ENCODE results near the gene AIM2.
"Not testable (repeated sequence)": the region's sequence is repeated elsewhere in the genome, so short reads cannot be mapped to it uniquely, and the experiment has no call there.

Gene AIM2

GRCh38 chr1:159076438-159077119 is at the start of gene AIM2:
Gene AIM2 (minus strand): TSS chr1:159076766. CDS start chr1:159073499, 3,267 bp downstream.
- DNase-seq (ENCODE audit: low read depth) = no peak

GRCh38 chr1:159123587-159123986 is 47.0 kb upstream of the AIM2 start:
- DNase-seq (ENCODE audit: low read depth) = no peak

- peak; percentile 83 for DNase-seq (ENCODE audit: low read depth)
Observed at GRCh38 chr1:159122005-159122621, 45.5 kb upstream of the AIM2 start.

GRCh38 chr1:159121526-159121925 is 45.0 kb upstream of the AIM2 start:
- DNase-seq (ENCODE audit: low read depth) = no peak

DNA sequence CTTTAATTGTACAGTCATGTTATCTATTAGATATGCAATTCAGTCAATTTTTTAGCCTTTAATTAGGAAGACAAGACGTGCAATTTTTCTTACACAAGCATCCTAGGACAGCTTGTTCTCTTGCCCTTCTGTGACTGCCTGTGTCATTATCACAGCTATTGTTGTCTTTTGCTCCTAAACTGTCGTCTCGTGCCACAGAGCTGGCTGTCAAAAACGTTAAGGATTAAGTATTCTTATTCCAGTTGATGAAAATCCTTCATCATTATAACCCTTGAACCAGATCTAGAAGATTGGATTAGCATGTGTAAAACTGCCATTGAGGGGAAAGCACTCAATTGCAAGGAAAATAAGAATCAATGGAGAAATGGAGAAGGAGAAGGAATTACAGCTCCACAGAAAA is 43.8 kb upstream of the AIM2 start:
- no peak for DNase-seq (ENCODE audit: low read depth)

GRCh38 chr1:159113596-159114433 is 37.2 kb upstream of the AIM2 start:
- DNase-seq (ENCODE audit: low read depth) = no peak

DNA sequence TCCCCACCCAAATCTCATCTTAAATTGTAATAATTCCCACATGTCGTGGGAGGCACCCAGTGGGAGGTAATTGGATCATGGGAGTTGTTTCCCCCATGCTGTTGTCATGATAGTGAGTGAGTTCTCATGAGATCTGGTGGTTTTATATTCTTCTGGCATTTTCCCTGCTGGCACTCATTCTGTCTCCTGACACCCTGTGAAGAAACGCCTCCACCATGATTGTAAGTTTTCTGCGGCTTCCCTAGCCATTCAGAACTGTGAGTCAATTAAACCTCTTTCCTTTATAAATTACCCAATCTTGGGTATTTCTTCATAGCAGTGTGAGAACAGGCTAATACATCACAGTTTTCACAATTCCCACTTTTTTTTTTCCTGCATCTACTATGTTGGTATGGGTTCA is 26.5 kb upstream of the AIM2 start:
- not testable (repeated sequence) for DNase-seq (ENCODE audit: low read depth)

- no peak for DNase-seq (ENCODE audit: low read depth)
Observed at GRCh38 chr1:159100589-159100988, 24.0 kb upstream of the AIM2 start.

- no peak for DNase-seq (ENCODE audit: low read depth)
Observed at GRCh38 chr1:159098596-159098995, 22.0 kb upstream of the AIM2 start.

- DNase-seq (ENCODE audit: low read depth) = peak; percentile 86
Observed at GRCh38 chr1:159092036-159092760, 15.6 kb upstream of the AIM2 start.

- DNase-seq (ENCODE audit: low read depth) = peak; percentile 68
Observed at GRCh38 chr1:159091607-159092031, 15.1 kb upstream of the AIM2 start.

DNA sequence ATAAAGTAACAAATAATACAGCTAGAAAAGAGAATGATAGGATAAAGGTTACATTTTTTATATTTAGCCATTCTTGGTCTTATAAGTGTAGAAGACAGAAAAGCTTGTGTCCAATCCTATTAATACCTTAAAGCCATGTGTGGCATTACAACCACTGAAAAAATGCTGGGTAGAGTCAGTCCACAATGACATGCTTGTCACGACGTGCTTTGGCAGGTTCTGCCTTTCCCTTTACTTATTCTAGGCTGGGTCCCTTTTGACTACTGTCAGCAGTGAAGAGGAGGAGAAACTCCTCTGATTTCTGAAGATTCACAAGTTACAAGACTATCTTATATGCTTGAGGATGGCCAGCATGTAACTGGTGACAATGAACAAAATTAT is 14.6 kb upstream of the AIM2 start:
- no peak for DNase-seq (ENCODE audit: low read depth)

DNA sequence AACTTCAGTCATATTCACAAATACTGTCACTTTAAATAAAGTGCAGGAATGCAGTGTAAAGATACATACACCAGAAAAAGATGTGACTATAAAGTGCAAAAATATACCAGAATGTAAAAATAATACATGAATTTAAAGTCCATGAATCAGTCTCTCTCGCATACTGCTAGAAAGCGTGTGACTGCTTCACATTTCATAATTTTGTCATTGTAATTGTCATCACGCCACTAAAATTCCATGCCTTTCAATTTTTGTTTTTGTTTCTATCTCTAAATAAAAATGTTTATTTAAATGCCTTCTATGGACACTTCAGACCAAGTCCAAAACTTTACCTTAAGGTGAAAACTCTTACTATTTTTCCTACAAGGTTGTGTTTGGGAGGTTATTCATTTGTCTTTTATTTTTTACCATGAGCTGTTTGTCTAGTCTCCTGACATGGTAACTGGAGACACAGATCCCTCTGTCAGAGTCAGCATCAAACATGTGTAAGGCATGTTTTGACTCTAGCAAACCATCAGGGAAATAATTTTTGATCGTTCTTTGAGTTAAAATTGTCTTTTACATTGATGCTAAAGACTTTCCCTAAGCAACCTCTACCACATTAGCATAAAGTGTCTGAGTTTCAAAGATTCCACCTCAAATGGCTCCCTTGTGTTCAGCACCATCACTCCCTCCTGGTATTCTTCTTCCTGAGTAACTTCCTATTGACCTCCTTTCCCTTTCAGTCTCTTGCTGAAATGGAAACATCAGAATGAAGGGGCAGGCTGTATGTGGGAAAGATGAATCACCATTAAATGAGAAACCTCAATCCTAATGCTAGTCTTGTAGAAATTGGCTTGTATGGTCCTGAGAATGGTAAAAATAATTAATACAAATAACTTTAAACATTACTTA is 14.0 kb upstream of the AIM2 start:
- DNase-seq (ENCODE audit: low read depth) = peak; percentile 76

- DNase-seq (ENCODE audit: low read depth) = no peak
Observed at GRCh38 chr1:159089184-159089791, 12.7 kb upstream of the AIM2 start.

GRCh38 chr1:159088546-159089183 is 12.1 kb upstream of the AIM2 start:
- DNase-seq (ENCODE audit: low read depth) = no peak

- peak; percentile 74 for DNase-seq (ENCODE audit: low read depth)
Observed at GRCh38 chr1:159088050-159088449, 11.5 kb upstream of the AIM2 start.

- no peak for DNase-seq (ENCODE audit: low read depth)
Observed at GRCh38 chr1:159084867-159085266, 8.3 kb upstream of the AIM2 start.

GRCh38 chr1:159084152-159084551 is 7.6 kb upstream of the AIM2 start:
- no peak for DNase-seq (ENCODE audit: low read depth)

GRCh38 chr1:159083013-159083412 is 6.4 kb upstream of the AIM2 start:
- no peak for DNase-seq (ENCODE audit: low read depth)

DNA sequence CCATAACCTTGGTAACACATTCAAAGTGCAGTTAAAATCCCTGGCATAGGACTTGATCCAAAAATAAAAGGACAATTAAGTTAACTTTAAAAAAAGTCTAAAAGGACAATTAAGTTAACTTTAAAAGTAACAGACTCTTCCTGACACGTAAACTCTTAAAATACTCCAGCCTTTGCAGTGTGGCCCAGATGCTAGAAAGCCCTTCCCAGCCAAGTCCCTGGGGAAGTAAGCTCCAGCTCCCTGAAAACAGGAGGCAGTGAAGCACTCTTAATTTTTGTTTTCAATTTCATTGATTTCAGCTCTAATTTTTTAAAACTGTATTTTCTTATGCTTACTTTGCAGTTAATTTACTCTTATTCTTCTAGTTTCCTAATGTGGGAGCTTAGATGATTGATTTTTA is 5.1 kb upstream of the AIM2 start:
- DNase-seq (ENCODE audit: low read depth) = no peak

All from iris pigment epithelial cell (primary cell).